GM23338 (cell line): ENCODE measurements around the gene KMT2E. TPM values are rescaled to one million over a fixed set of nuclear protein-coding genes. Genes with fewer than 3 reads are reported as not detected.

ENCODE experiments used
- ATAC-seq: fragments of 200-7000 bp; cut with Tn5 transposase; 3 replicates; pipeline ENCODE4 v1.9.1; 2020
- DNase-seq: peaks from one replicate; pipeline ENCODE4 v3.0.0-alpha.2; 2015; ENCODE audit warnings: low spot score
- H2AFZ ChIP-seq: fragments of 200-600 bp; sonication (generic); 2 replicates; pipeline ENCODE4 v1.8.0; 2016; ENCODE audit warnings: antibody characterized with exemption, mild to moderate bottlenecking, moderate library complexity
- H3F3A ChIP-seq: fragments of 200-600 bp; sonication (generic); replicated peaks from 2 replicates; pipeline ENCODE4 v1.8.0; 2017; ENCODE audit warnings: antibody characterized with exemption, mixed run types, low read depth
- H3K27ac ChIP-seq: fragments of 200-600 bp; sonication (generic); 2 replicates; pipeline ENCODE4 v1.6.1; 2016; ENCODE audit warnings: low read depth
- H3K27me3 ChIP-seq: fragments of 200-600 bp; sonication (generic); 2 replicates; pipeline ENCODE4 v1.8.0; 2016; ENCODE audit warnings: mild to moderate bottlenecking, mixed run types, moderate library complexity; ENCODE audit not compliant: insufficient read depth
- H3K36me3 ChIP-seq: fragments of 200-600 bp; sonication (generic); 2 replicates; pipeline ENCODE4 v1.8.0; 2016; ENCODE audit warnings: mild to moderate bottlenecking; ENCODE audit not compliant: insufficient read depth
- H3K4me1 ChIP-seq: fragments of 200-600 bp; sonication (generic); 2 replicates; pipeline ENCODE4 v1.8.0; 2016; ENCODE audit warnings: mild to moderate bottlenecking, moderate library complexity; ENCODE audit not compliant: insufficient read depth
- H3K4me2 ChIP-seq: fragments of 200-600 bp; sonication (generic); 2 replicates; pipeline ENCODE4 v1.7.1; 2017; ENCODE audit warnings: mixed run types
- H3K4me3 ChIP-seq: fragments of 200-600 bp; sonication (generic); 2 replicates; pipeline ENCODE4 v1.6.1; 2016; ENCODE audit warnings: mixed run types
- H3K79me2 ChIP-seq: fragments of 200-600 bp; sonication (generic); replicated peaks from 2 replicates; pipeline ENCODE4 v1.8.0; 2017; ENCODE audit warnings: mild to moderate bottlenecking; ENCODE audit not compliant: insufficient read depth
- H3K9me2 ChIP-seq: fragments of 200-600 bp; sonication (generic); 2 replicates; pipeline ENCODE4 v1.8.0; 2017; ENCODE audit not compliant: insufficient read depth
- H4K20me1 ChIP-seq: fragments of 200-600 bp; sonication (generic); replicated peaks from 2 replicates; pipeline ENCODE4 v1.8.0; 2017; ENCODE audit warnings: mild to moderate bottlenecking; ENCODE audit not compliant: insufficient read depth
- H3K27ac Mint-ChIP-seq: 2 replicates; pipeline ENCODE4 v1.8.0; 2020; ENCODE audit warnings: inconsistent platforms, mild to moderate bottlenecking, moderate library complexity, mixed read lengths
- H3K27me3 Mint-ChIP-seq: 3 replicates; pipeline ENCODE4 v1.8.0; 2022; ENCODE audit warnings: low read depth, mild to moderate bottlenecking, moderate library complexity, mixed read lengths, inconsistent platforms; ENCODE audit not compliant: insufficient read depth, poor library complexity
- H3K36me3 Mint-ChIP-seq: 3 replicates; pipeline ENCODE4 v1.8.0; 2021; ENCODE audit warnings: low read depth, mild to moderate bottlenecking, inconsistent platforms, moderate library complexity, mixed read lengths
- H3K4me1 Mint-ChIP-seq: 3 replicates; pipeline ENCODE4 v1.8.0; 2020; ENCODE audit warnings: mild to moderate bottlenecking, inconsistent platforms, mixed read lengths
- H3K4me3 Mint-ChIP-seq: 3 replicates; pipeline ENCODE4 v1.8.0; 2021; ENCODE audit warnings: moderate library complexity, mild to moderate bottlenecking, inconsistent platforms, mixed read lengths
- H3K9me3 Mint-ChIP-seq: 3 replicates; pipeline ENCODE4 v1.8.0; 2020; ENCODE audit warnings: moderate library complexity, mild to moderate bottlenecking, inconsistent platforms, mixed read lengths
- CREB1 ChIP-seq: fragments of 250-450 bp; sonication (Bioruptor Pico); IDR thresholded peaks from 2 replicates; pipeline ENCODE4 v1.5.0; 2020; ENCODE audit warnings: low read depth, mild to moderate bottlenecking, moderate library complexity
- CTCF ChIP-seq, 2 experiments: fragments of 200-600 bp in 1 of 2; sonication (generic) in 1 of 2; conservative IDR thresholded peaks; 2 replicates each; pipeline versions ENCODE4 v1.5.1 to v1.6.1; 2016 to 2017; ENCODE audit warnings: antibody characterized with exemption in 2 of 2, low read depth in 2 of 2, mild to moderate bottlenecking in 2 of 2, moderate library complexity in 1 of 2
- ETS1 ChIP-seq: IDR thresholded peaks from 2 replicates; pipeline ENCODE4 v1.6.1; 2016; ENCODE audit warnings: antibody characterized with exemption
- EZH2 ChIP-seq: fragments of 200-600 bp; sonication (generic); IDR thresholded peaks from one replicate; pipeline ENCODE4 v1.8.0; 2017; ENCODE audit warnings: antibody characterized with exemption, mild to moderate bottlenecking, low read depth; ENCODE audit not compliant: unreplicated experiment
- EZH2phosphoT487 ChIP-seq: fragments of 200-600 bp; sonication (generic); IDR thresholded peaks from one replicate; pipeline ENCODE4 v1.8.1; 2018; ENCODE audit warnings: antibody characterized with exemption; ENCODE audit not compliant: unreplicated experiment
- JUNB ChIP-seq: IDR thresholded peaks from one replicate; pipeline ENCODE4 v1.6.1; 2016; ENCODE audit warnings: antibody characterized with exemption; ENCODE audit not compliant: unreplicated experiment
- NANOG ChIP-seq: IDR thresholded peaks from 2 replicates; pipeline ENCODE4 v1.6.1; 2016; ENCODE audit warnings: antibody characterized with exemption, borderline replicate concordance
- POLR2AphosphoS5 ChIP-seq: IDR thresholded peaks from 2 replicates; pipeline ENCODE4 v1.6.1; 2016; ENCODE audit warnings: antibody characterized with exemption, low read depth
- STAT1 ChIP-seq: IDR thresholded peaks from one replicate; pipeline ENCODE4 v1.6.1; 2016; ENCODE audit warnings: antibody characterized with exemption; ENCODE audit not compliant: unreplicated experiment
- ZNF114 ChIP-seq: fragments of 250-450 bp; sonication (Bioruptor Pico); IDR thresholded peaks from 2 replicates; pipeline ENCODE4 v1.5.0; 2020; ENCODE audit warnings: mild to moderate bottlenecking, moderate library complexity
- ZNF331 ChIP-seq: fragments of 250-450 bp; sonication (Bioruptor Pico); IDR thresholded peaks from 2 replicates; pipeline ENCODE4 v1.5.0; 2020; ENCODE audit warnings: low read depth, mild to moderate bottlenecking, moderate library complexity
- polyA plus RNA-seq: library from polyadenylated mRNA; unstranded; fragments of >200 nt; fragmentation: Nextera tagmentation; extraction: Ambion mirVana; gene quantifications from 2 replicates; pipeline ENCODE4 v1.2.1, GENCODE V29; 2016
- total RNA-seq: library from RNA; depleted of rRNA; stranded (reverse); fragments of >200 nt; shearing (Covaris generic); gene quantifications from 2 replicates; pipeline ENCODE4 v1.2.3, GENCODE V29; 2014
- TF ChIP-seq, protein P1 (sequence below): fragments of 250-450 bp; sonication (Bioruptor Pico); IDR thresholded peaks from 2 replicates; pipeline ENCODE4 v1.5.0; 2020; ENCODE audit warnings: mild to moderate bottlenecking, moderate library complexity

Gene KMT2E
- total and polyA plus RNA-seq, 2 experiments from 2014 or later: 50.2 to 70.9 TPM

- Mint-ChIP-seq H3K36me3 (peaks cover 3% of the 10 kb centered on the region; the same call in 1 of the 3 replicates), H3K4me1 (peaks cover 6% of the 10 kb centered on the region)
- no peak for ATAC-seq
Observed at GRCh38 chr7:105132835-105133234, 118.8 kb downstream of the KMT2E start.

DNA sequence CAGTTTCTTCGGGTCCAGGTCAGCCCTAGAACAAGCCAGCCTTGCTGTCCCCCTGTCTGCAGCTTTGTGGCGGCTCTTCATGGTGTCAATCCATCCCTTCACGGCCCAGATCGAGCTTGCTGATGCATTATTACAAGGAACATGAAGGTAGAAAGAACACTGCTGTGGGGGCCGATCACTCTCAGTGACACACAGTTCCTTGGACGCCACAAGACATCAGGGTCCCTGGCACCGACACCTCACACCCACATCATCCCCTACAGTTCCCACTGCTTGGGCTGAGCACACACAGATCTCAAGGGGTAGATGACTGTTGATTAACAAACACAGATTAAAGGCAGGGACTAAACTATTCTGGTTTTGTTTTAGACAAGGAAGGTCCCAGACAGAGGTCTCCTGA is 119.4 kb downstream of the KMT2E start:
- H3K4me3 ChIP-seq: no peak overlapping the region
- no peak for DNase-seq
- TF ChIP-seq CTCF (conservative IDR thresholded peaks at IDR 0.05; ENCODE audit: low read depth in 2 of 2) (no peak), POLR2AphosphoS5 (no peak), ZNF114 (CRISPR knock-in tag) (no peak), NANOG (no peak), ETS1 (no peak), EZH2 (no peak), EZH2phosphoT487 (no peak), JUNB (no peak), ZNF331 (CRISPR knock-in tag) (no peak), STAT1 (no peak)
- TF ChIP-seq, protein P1, sequence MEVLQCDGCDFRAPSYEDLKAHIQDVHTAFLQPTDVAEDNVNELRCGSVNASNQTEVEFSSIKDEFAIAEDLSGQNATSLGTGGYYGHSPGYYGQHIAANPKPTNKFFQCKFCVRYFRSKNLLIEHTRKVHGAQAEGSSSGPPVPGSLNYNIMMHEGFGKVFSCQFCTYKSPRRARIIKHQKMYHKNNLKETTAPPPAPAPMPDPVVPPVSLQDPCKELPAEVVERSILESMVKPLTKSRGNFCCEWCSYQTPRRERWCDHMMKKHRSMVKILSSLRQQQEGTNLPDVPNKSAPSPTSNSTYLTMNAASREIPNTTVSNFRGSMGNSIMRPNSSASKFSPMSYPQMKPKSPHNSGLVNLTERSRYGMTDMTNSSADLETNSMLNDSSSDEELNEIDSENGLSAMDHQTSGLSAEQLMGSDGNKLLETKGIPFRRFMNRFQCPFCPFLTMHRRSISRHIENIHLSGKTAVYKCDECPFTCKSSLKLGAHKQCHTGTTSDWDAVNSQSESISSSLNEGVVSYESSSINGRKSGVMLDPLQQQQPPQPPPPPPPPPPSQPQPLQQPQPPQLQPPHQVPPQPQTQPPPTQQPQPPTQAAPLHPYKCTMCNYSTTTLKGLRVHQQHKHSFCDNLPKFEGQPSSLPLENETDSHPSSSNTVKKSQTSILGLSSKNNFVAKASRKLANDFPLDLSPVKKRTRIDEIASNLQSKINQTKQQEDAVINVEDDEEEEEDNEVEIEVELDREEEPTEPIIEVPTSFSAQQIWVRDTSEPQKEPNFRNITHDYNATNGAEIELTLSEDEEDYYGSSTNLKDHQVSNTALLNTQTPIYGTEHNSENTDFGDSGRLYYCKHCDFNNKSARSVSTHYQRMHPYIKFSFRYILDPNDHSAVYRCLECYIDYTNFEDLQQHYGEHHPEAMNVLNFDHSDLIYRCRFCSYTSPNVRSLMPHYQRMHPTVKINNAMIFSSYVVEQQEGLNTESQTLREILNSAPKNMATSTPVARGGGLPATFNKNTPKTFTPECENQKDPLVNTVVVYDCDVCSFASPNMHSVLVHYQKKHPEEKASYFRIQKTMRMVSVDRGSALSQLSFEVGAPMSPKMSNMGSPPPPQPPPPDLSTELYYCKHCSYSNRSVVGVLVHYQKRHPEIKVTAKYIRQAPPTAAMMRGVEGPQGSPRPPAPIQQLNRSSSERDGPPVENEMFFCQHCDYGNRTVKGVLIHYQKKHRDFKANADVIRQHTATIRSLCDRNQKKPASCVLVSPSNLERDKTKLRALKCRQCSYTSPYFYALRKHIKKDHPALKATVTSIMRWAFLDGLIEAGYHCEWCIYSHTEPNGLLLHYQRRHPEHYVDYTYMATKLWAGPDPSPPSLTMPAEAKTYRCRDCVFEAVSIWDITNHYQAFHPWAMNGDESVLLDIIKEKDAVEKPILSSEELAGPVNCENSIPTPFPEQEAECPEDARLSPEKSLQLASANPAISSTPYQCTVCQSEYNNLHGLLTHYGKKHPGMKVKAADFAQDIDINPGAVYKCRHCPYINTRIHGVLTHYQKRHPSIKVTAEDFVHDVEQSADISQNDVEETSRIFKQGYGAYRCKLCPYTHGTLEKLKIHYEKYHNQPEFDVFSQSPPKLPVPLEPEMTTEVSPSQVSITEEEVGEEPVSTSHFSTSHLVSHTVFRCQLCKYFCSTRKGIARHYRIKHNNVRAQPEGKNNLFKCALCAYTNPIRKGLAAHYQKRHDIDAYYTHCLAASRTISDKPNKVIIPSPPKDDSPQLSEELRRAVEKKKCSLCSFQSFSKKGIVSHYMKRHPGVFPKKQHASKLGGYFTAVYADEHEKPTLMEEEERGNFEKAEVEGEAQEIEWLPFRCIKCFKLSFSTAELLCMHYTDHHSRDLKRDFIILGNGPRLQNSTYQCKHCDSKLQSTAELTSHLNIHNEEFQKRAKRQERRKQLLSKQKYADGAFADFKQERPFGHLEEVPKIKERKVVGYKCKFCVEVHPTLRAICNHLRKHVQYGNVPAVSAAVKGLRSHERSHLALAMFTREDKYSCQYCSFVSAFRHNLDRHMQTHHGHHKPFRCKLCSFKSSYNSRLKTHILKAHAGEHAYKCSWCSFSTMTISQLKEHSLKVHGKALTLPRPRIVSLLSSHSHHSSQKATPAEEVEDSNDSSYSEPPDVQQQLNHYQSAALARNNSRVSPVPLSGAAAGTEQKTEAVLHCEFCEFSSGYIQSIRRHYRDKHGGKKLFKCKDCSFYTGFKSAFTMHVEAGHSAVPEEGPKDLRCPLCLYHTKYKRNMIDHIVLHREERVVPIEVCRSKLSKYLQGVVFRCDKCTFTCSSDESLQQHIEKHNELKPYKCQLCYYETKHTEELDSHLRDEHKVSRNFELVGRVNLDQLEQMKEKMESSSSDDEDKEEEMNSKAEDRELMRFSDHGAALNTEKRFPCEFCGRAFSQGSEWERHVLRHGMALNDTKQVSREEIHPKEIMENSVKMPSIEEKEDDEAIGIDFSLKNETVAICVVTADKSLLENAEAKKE: no peak
- 0 out of 2 replicates have a peak, but pooled peaks cover 3% of the 10 kb centered on the region for H3K36me3 ChIP-seq
- H3K27me3 ChIP-seq: no peaks in the 10 kb centered on the region
- no peak overlapping the region for H3K4me3 Mint-ChIP-seq
- H3K27me3 Mint-ChIP-seq: no peaks in the 10 kb centered on the region
- H3K36me3 Mint-ChIP-seq: peaks cover 3% of the 10 kb centered on the region; the same call in 1 of the 3 replicates
- H3K9me2 ChIP-seq: no peaks in the 10 kb centered on the region; the same call in 1 of the 2 replicates
- H3K4me1 Mint-ChIP-seq: peaks cover 6% of the 10 kb centered on the region
- peaks cover 8% of the 10 kb centered on the region for H4K20me1 ChIP-seq
- H3K27ac Mint-ChIP-seq: no peak overlapping the region
- ATAC-seq: no peak
- H3K27ac ChIP-seq: 0 out of 2 replicates have a peak overlapping the region, but pooled peaks have one; percentile 26
- H3K4me1 ChIP-seq: no peaks in the 10 kb centered on the region
- H3F3A ChIP-seq: no peaks in the 10 kb centered on the region
- H3K4me2 ChIP-seq: no peak overlapping the region
- no peak overlapping the region for H2AFZ ChIP-seq
- H3K9me3 Mint-ChIP-seq: no peaks in the 10 kb centered on the region
- H3K79me2 ChIP-seq: peaks cover 15% of the 10 kb centered on the region

More at GRCh38 chr7:105132835-105133234, 118.8 kb downstream of the KMT2E start:
- no peaks in the 10 kb centered on the region for H3K4me1 ChIP-seq
- H3K9me2 ChIP-seq: no peaks in the 10 kb centered on the region; the same call in 1 of the 2 replicates
- H2AFZ ChIP-seq: no peak overlapping the region
- TF ChIP-seq CREB1 (no peak), STAT1 (no peak), EZH2 (no peak), NANOG (no peak), ZNF114 (CRISPR knock-in tag) (no peak), EZH2phosphoT487 (no peak), ZNF331 (CRISPR knock-in tag) (no peak), JUNB (no peak), POLR2AphosphoS5 (no peak)
- no peaks in the 10 kb centered on the region for H3K36me3 ChIP-seq
- no peak overlapping the region for H3K4me2 ChIP-seq
- no peak overlapping the region for H3K4me3 ChIP-seq
- Mint-ChIP-seq H3K27ac (no peak overlapping the region), H3K27me3 (no peaks in the 10 kb centered on the region), H3K4me3 (no peak overlapping the region), H3K9me3 (no peaks in the 10 kb centered on the region)
- H3F3A ChIP-seq: no peaks in the 10 kb centered on the region
- no peak for DNase-seq
- no peaks in the 10 kb centered on the region for H3K27me3 ChIP-seq
- peaks cover 8% of the 10 kb centered on the region for H4K20me1 ChIP-seq
- H3K79me2 ChIP-seq: peaks cover 15% of the 10 kb centered on the region
- H3K27ac ChIP-seq: no peak overlapping the region
